RPMI8226 (cell line): ENCODE results near the gene DHX16.
"Not testable (repeated sequence)": the region's sequence is repeated elsewhere in the genome, so short reads cannot be mapped to it uniquely, and the experiment has no call there.

ENCODE experiments used
- DNase-seq: peaks from one replicate; pipeline ENCODE4 v3.0.0-alpha.2; 2015

DHX16 gene

DNA sequence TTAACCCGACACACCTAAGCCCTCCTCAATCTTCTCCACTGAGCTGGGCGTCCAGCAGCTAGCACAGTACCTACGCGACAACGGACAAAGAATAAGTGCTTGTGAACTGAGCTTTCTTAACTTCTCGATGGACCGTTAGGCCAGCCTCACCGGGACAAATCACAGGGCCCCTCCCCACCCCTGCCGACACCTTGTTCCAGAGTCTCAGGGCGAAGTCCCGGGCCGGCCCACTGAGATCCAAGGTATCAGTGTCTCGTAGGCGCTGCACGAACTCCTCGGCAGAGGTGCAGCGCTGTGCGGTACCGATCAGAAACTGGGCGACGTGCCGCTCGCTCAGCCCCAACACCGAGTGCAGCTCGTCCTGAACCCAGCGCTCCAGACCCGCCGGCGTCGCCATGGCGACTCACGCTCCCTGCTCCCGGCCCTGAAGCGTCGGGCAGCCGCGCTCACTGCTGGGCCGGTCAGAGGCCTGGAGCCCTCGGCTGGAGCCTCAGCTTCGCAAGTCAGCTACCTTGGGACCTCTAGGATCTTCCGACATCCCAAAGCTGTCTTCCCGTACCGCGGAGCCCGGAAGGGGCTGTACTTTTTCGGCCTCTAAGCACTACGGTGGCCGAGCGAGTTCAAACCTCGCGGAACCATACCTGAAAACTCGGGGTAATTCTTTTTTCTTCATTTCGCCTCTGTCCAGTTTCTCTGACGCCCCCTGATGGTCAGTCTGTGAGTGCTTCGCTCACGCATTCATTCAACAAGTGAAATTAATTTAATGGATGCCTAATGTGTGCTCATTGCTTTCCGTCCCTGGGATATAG lies at the start of gene DHX16:
Gene DHX16 (minus strand): TSS at position 562 of the 809 bp plus-strand sequence. CDS start 165 bp downstream, at position 397.
- peak; percentile 99 for DNase-seq

DNA sequence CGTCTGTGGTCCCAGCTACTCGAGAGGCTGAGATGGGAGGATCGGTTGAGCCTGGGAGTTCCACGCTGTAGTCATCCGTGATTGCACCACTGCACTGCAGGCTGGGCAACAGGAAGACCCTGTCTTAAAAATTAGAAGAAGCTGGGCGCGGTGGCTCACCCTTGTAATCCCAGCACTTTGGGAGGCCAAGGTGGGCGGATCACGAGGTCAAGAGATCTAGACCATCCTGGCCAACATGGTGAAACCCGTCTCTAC lies 49.1 kb upstream of the DHX16 start:
- DNase-seq, result peak; percentile 31

DNA sequence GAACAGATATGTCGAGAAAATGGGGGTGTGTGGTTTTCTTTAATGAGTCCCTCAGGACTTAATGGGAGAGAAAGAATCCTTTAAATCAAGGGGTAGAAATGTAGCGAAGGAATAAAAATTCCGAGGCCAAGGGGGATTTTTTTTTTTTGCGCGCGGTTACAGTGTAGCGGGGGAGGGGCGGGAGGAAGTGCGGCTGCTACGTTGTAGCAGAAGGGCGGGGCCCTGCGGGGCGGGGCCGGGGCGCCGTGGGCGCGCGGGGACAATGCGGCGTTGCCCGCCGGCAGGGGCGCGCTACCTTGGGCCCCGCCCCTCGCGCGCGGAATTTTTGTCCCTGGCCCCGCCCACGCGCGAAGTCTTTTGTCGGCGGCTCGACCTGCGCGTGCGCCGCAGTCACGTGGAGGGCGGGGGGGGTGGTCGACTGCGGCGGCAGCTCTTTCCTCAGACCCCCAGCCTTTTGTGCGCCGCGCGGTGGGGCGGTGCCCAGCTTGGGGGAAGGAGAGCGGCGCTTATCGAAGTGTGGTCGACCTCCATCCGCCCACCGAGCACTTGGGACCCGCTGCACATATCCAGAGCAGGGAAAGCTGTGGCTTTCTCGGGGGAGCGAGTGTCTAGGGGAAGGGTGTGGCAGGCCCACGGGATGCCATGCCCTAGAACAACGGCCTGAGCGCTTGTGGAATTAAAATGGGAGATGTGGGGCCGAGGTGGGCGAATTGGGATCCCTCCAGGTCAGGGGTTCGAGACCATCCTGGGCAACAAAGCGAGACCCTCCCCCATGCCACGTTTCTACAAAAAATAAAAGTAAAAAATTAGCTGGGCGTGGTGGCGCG lies 48.6 kb upstream of the DHX16 start:
- DNase-seq, result peak; percentile 97

DNA sequence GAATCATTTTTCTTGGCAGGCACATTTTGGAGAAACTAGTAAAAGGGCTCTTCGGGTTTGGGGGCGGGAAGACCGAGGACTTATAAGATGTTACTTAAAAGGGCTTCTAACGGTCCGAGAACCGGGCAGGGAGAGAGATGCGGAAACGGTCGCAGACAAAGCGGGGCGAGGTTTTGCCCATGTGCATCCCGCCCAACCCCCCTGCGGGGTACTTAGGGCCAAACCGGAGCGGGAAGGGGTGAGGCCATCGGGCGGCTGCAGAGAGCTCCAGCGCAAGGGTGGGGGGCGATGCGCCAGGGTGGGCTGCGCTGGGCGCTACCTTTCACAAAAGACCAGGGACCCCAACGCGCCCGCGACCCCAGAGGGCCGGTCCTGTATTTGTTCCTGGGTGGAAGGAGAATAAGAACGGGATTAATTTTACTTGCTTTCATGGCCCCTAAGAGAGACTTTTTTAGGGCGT lies 48.0 kb upstream of the DHX16 start:
- DNase-seq, result peak; percentile 90

DNA sequence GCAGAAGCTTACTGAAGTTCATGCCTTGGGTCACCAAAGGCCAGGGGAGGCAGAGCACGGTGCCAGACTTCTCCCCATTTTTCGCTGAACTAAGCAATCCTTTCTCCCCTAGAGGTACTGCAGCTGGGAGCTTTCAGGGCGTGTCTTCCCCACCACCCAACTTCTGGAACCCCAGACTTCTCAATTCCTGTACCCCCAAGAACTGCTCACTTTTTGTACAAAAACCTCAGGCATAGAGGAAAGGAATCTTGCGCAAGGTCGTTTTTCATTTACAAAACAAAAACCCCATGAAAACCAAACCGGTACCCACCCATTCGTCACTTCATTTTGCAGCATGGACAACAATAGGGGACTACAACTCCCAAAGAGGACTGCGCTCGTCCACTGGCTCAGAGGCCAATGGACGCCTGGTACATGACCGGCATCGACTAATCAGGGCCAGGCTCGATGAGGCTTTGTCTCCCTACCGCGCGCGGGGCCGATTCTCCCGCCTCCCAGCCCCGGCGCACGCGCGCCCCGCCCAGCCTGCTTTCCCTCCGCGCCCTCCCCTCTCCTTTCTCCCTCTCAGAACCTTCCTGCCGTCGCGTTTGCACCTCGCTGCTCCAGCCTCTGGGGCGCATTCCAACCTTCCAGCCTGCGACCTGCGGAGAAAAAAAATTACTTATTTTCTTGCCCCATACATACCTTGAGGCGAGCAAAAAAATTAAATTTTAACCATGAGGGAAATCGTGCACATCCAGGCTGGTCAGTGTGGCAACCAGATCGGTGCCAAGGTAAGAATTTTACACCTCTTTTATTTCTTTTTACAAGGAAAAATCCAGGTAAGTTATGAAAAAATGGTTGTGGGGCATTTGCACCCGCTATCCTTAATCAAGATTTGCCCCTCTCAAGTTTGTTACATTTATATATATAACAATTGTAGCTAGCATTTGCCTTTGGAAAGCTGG lies 47.3 kb upstream of the DHX16 start, which contains the start of gene TUBB:
Gene TUBB (plus strand): TSS at position 562 of the 947 bp plus-strand sequence. CDS start 155 bp downstream, at position 717.
- peak; percentile 99 for DNase-seq

DNA sequence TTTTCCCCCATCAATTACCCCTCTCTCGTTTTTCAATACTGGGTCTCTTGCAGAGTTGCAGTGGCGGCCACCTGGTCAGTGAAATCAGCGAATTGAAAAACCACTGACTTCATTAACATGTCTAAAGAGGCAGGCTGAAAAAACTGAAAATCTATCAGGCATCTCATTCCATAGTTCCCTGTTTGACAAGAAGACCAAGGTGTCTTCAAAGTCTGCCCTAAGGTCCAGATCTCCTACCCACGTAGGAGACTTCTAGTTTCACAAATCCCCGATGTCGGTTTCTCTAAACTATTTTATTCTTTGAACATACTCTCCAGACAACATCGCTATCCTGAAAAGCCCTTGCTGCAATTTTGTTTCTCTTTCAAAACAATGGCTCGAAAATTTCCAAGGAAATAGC lies 46.5 kb upstream of the DHX16 start:
- DNase-seq, result no peak

DNA sequence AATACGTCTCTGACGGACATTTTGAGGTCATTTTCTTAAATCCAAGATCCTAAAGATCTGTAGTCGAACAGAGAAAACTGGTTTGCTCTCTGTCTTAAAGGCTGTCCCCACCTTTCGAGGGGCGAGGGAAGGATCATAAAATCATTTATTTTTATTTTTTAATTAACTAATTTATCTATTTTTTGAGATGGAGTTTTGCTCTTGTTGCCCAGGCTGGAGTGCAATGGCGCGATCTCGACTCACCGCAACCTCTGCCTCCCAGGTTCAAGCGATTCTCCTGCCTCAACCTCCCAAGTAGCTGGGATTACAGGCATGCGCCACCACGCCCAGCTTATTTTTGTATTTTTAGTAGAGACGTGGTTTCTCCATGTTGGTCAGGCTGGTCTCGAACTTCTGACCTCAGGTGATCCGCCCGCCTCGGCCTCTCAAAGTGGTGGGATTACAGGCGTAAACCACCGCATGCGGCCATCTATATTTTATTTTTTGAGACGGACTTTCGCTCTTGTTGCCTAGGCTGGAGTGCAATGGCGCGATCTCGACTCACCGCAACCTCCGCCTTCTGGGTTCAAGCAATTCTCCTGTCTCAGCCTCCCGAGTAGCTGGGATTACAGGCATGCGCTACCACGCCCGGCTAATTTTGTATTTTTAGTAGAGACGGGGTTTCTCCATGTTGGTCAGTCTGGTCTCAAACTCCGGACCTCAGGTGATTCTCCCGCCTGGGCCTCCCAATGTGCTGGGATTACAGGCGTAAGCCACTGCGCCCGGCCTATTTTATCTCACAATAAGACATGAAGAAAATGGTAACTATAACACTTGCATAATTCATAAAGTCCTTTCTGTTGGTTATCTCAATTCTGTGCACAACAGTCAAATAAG lies 45.3 kb upstream of the DHX16 start:
- not testable (repeated sequence) for DNase-seq

DNA sequence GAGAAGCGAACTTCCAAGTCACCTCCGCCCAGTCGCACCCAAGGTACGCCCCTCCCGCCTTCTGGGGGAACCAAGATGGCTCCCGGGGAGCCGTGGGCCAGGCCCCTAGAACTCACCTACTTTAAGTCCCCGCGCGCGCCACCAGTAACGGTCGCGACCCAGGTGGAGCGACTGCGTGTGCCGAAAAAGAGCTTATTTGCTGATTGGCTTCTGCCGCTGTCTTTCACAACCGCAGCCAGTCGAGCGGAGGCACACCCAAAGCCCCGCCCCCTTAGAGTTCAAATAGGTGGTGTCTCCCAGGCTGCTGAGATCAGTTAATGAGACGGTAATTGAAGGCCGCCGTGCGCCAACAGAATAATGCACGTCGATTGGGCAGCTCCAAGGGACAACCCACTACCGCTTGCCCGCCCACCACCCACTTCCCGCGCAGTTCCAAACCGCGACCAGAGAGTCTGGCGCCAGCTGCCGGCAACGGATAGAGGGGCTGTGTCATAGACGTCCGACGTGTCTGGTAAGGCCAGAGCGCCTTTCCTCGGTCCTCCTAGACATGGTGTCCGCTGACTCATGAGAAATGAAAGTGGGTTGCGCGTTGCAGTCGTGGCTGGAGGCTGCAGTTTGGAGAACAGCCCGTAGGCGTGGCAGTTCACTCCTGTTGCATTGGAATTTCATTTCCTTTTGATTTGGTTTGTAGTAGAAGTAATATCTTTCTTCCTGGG lies 44.5 kb upstream of the DHX16 start, which contains the start of gene MDC1:
Gene MDC1 (minus strand): TSS at position 153 of the 716 bp plus-strand sequence. CDS start 2,106 bp downstream, outside the sequence.
- peak; percentile 100 for DNase-seq

DNA sequence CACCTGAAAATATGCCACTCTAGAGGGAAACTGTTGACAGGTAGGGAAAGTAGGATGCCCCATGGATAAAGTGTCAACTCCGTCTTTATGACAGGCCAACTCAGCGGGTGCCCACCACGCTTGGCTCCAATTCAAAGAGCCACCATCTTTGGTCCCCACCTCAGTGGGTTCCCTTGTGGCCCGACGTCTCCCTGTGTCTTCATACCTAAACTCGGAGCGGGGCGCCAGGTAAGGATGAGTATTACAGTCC lies 44.0 kb upstream of the DHX16 start:
- no peak for DNase-seq

DNA sequence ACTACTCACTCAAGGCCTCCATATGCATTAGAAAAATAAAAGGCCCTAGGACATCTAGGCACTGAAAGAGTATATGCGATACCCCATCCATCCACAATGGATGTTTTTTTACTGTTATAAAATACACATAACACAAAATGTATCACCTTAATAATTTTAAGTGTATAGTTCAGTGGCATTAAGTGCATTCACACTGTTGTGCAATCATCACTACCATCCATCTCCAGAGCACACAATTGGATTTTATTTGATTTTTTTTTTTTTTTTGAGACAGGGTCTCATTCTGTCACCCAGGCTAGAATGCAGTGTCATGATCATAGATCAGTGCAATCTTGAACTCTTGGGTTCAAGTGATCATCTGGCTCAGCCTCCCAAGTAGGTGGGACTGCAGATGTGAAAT lies 41.5 kb upstream of the DHX16 start:
- no peak for DNase-seq

DNA sequence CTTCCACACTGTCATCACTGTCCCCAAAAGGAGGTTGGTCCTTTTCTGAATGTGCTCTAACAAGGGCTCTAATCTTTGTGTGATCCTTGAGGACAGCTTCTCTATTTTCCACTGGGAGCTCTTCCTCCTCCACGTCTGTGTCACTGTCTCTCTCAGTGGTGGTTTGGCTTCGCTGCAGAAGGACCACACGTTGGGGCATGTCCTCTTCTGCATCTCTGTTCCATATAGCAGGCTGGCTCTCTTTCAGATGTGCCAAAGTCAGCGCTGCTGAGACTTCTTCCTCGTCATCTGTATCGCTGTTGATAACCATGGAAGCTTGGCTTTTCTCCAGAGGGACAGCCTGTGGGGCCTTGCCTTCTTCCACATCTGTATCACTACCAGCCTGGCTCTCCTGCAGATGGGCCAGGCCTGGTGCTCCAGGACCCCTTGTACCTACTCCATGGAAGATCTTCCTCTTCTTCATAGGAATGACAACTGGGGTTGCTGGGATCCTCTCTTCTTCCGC lies 39.7 kb upstream of the DHX16 start:
- DNase-seq, result no peak

DNA sequence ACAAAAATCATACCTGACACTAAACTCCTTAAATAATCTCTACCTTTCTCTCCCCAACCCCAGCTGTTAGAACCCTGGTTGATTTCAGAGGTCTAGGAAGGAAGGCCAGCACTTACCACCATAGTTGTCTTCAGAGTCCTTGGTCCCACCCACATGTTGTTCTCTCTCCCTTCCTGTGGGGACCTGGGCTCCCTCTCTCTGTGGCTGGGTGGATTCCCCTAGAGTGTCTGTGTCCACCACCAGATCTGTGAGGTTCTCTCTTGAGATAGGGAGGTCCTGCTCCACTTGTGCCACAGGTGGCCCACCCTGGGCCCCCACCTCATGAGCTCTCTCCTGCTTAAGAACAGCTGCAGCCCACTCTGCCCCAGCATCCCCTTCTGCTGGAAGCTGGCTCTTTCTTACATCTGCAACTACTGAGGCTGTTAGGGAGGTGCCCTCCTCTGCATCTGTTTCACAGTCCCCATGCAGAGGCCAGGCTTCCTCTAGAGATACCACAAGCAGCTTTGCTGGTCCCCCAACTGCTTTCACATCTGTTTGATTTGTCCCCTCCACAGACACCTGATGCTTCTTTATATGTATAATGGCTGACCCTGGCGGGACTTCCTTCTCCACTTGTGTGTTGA lies 39.1 kb upstream of the DHX16 start:
- DNase-seq, result no peak

DNA sequence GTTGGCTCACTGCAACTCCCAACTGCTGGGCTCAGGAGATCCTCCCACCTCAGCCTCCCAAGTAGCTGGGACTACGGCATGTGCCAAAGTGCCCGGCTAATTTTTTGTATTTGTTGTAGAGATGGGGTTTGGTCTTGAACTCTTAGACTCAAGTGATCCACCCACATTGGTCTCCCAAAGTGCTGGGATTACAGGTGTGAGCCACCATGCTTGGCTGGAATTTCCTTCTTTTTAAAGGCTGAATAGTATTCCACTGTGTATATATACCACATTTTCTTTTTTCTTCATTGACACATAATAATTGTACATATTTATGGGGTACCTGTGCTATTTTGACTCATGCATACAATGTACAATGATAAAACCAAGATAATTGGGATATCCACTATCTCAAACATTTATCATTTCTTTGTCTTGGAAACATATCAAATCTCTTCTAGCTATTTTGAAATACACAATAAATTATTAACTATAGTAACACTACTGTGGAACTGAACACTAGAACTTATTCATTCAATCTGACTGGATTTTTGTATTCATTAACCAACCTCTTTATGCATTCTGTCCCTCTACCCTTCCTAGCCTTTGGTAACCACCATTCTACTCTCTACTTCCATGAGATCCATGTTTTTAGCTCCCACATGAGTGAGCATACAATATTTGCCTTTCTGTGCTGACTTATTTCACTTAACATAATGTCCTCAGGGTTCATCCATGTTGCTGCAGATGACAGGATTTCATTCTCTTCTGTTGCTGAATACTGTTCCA lies 36.5 kb upstream of the DHX16 start:
- no peak for DNase-seq

DNA sequence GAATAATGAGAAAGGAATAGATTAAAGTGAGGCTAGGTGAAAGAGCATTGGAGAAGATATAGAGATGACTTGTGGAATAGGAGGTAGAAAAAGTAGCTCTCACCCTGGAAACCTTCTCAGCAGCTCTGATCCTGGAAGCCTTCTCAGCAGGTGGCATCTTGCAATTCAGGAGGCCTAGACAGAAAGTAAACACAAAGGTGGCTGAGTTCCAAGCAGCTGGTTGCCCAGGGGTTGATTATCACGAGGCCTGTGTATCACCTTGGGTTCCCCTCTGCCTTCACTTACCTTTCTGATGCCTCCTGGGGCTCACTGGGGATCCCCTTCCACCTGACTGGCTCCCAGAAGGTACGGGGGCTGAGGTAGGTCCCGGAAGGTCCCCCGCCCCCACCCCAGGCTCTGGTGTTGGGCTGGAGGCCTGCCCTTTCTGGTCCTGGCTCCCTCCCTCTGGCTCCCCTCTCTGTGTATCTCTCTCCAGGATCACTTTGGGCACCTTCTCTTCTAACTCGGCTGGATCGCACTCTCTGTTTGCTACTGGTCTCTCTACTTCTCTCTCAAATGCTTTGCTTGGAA lies 34.6 kb upstream of the DHX16 start:
- DNase-seq, result peak; percentile 81

DNA sequence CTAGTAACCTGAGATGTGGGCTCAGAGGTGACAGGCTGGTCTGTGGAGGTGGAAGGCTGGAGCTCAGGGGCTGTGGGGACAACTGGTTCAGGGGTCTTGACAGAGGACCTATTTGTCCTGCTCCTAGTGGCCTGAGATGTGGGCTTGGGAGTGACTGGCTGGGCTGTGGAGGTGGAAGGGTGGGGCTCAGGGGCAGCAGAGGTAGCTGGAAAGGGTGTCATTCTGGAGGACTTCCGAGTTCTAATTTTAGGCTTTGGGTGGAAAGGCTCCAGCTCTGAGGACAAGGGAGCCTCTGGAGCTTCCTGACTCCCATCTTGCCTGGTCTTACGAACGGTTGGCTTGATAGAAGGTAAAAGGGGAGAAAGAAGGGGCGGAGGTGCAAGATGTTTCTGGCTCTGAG lies 32.8 kb upstream of the DHX16 start:
- DNase-seq, result no peak

DNA sequence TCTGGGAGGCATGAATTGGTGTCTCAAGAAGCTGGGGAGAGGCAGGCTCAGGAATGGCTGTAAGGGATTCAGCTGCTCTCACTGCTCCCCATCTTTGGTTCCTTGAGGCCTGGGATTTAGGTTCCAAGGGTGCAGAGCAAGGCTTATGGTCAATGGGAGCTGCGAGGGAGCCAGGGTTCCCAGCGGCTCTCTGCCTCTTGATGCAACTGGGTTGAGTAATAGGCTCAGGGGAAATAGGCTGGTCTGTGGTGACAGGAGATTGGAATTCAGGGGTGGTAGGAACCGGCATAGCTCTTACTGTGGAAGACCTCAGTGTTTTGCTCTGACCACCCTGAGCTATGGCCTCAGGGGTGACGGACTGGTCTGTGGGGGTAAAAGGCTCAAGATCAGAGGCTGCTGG lies 31.0 kb upstream of the DHX16 start:
- DNase-seq, result no peak

DNA sequence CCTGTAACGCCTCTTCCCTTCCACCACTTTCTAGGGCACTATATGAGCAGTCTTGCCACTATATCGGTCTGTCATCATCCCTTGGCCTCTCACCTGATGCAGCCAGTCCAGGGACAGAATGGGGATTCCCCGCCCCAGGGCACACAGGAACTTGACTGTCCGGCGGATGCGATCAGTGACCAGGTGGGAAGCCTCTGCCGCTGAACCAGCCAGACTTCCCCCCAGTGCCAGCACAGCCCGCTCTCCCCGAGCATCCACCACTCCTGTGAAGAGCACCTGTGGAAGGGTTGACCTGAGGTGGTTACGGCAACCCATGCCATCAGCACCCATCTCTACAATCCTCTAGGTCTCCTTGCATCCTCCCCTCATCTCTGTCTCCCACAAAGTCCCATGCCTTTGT lies 30.2 kb upstream of the DHX16 start:
- no peak for DNase-seq

DNA sequence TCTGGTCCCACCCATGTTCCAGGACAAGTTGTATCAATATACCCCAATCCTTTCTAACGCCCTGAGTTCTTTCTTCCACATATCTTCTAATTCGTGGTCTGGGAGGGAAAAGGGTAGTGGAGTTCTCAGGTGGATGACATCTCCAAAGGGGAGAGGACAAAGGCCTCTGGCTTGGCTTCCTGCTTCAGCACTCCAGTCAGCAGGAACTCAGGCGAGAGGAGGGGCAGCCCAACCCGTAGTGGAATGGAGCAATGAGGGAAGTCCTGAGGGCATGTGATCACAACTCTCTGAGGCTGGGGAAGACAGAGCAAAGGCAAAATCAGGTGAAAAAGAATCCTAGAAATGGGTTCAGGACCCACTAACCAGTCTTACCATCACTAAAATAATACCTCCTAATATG lies 27.5 kb upstream of the DHX16 start:
- DNase-seq, result no peak

DNA sequence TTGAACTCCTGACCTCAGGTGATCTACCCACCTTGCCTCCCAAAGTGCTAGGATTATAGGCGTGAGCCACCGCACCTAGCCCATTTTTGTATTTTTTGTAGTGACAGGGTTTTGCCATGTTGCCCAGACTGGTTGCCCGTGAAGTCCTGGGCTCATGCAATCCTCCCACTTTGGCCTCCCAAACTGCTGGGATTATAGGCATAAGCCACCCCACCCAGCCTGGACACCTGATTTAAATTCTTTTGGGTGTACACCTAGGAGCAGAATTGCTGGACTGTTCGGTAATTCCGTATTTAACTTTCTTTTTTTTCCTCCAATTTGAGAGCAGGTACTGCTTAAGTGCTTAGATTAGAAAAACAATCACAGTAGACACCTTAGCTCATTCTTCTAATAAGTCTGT lies 23.6 kb upstream of the DHX16 start:
- no peak for DNase-seq
